ENCODE data around the gene PSEN1. TPM values are rescaled to one million over a fixed set of nuclear protein-coding genes. Genes with fewer than 3 reads are reported as not detected.

The PSEN1 gene
- total and polyA plus RNA-seq, 2 donors (not counting 3 experiments of a cell fraction or from before 2014, with no cell fraction given), result 16.5 to 36.8 TPM

DNA sequence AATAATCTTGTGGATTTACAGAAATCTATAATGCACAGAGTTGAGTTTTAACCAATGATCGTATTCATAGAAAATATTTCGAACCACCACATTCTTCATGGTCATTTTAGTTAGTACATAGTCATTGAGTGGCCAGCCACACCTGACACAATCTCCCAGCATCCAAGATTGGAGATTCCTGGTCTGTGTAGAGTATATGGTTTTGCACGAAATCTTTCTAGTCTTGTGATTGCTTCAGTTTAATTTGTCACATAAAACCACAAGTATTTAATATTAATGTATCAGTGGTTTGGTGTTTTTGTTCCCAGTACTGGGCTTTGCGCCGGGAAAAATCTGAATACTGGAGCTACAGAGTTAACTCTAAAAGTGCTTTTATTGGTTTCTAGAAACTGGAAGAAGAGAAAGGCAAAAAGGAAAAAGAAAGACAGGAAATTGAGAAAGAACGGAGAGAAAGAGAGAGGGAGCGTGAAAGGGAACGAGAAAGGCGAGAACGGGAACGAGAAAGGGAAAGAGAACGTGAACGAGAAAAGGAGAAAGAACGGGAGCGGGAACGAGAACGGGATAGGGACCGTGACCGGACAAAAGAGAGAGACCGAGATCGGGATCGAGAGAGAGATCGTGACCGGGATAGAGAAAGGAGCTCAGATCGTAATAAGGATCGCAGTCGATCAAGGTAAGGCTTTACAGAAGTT is 33.4 kb upstream of the PSEN1 start:
- POLR2A ChIA-PET, result no interaction called here
- BruUV-seq (replicated peaks), result no TSS peak
- H3K27ac ChIP-seq (ENCODE audit: insufficient read depth, low read depth, low read length), result no peak overlapping the region
- H3K79me2 ChIP-seq (ENCODE audit: control insufficient read depth, insufficient read depth, low read length), result peaks cover 9% of the 10 kb centered on the region
- no peak overlapping the region for H3K9ac ChIP-seq (replicated peaks; ENCODE audit: extremely low read depth, insufficient read depth, low read length)
- DNase-seq (ENCODE audit: low read depth, low spot score) (no peak), FAIRE-seq (no peak)
- no peak overlapping the region for H2AFZ ChIP-seq (ENCODE audit: low read depth, low read length)
- H3K36me3 ChIP-seq (ENCODE audit: control insufficient read depth in 2 of 2, extremely low read depth in 1 of 2, insufficient read depth in 2 of 2, low read length in 2 of 2), result peaks cover 11 to 22% of the 10 kb centered on the region in 2 experiments
- no peak overlapping the region for H3K4me2 ChIP-seq (ENCODE audit: insufficient read depth, low read length)
- no peaks in the 10 kb centered on the region for H3K27me3 ChIP-seq (ENCODE audit: control insufficient read depth in 2 of 2, insufficient read depth in 2 of 2, low read length in 2 of 2)
- no peaks in the 10 kb centered on the region for H4K20me1 ChIP-seq (replicated peaks; ENCODE audit: control insufficient read depth, extremely low read depth, insufficient read depth, low read length)
- no peak overlapping the region for H3K4me3 ChIP-seq (replicated peaks in 1 of 3; ENCODE audit: insufficient read depth in 1 of 3, low read depth in 1 of 3, low read length in 3 of 3)
- intact Hi-C loops (cut with micrococcal nuclease) (no loop called here), dilution Hi-C loops (cut with MboI; ENCODE audit: extremely low pct_ligation_motif_present, low sequenced_read_pairs) (no loop called here)
- H3K9me1 ChIP-seq (replicated peaks; ENCODE audit: control insufficient read depth, extremely low read depth, insufficient read depth, low read length), result no peaks in the 10 kb centered on the region
- CTCF ChIA-PET, result interaction anchor here (1.3 kb wide), 1 partner anchor 21 kb away, joined by 3 read pairs; no protein-coding TSS in a partner anchor
- H3K9me3 ChIP-seq (replicated peaks; ENCODE audit: control insufficient read depth, insufficient read depth, low read length), result no peaks in the 10 kb centered on the region
- no peaks in the 10 kb centered on the region for H3K4me1 ChIP-seq (ENCODE audit: control insufficient read depth, extremely low read depth, insufficient read depth, low read length)
- TF ChIP-seq EZH2 (IDR thresholded peaks at IDR 0.05; ENCODE audit: borderline replicate concordance, low read depth, low read length, severe bottlenecking) (no peak), GATA2 (IDR thresholded peaks at IDR 0.05; ENCODE audit: insufficient read depth, insufficient read length, low read depth, low read length) (no peak)

DNA sequence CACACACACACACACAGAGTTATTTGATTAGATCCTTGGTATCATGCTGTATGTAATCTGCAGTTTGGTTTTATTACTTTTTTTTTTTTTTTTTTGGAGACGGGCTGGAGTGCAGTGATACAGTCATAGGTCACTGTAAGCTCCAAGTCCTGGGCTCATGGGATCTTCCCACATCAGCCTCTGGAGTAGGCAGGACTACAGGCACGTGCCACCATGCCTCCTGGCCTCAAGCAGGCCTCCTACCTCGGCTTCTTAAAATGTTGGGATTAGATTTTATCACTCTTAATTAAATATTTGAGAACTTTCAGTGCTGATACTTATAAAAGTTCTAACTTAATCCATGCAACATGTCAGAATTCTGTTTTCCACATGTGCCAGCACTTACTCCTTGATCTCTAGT is 31.3 kb upstream of the PSEN1 start:
- CTCF ChIA-PET, result no interaction called here

More for the DNA sequence above, 31.3 kb upstream of the PSEN1 start:
- intact Hi-C loops (cut with micrococcal nuclease) (no loop called here), dilution Hi-C loops (cut with MboI; ENCODE audit: extremely low pct_ligation_motif_present, low sequenced_read_pairs) (no loop called here)
- no peaks in the 10 kb centered on the region for H4K20me1 ChIP-seq (replicated peaks; ENCODE audit: control insufficient read depth, extremely low read depth, insufficient read depth, low read length)
- H3K9me1 ChIP-seq (replicated peaks; ENCODE audit: control insufficient read depth, extremely low read depth, insufficient read depth, low read length), result no peaks in the 10 kb centered on the region
- no peaks in the 10 kb centered on the region for H3K4me1 ChIP-seq (ENCODE audit: control insufficient read depth, extremely low read depth, insufficient read depth, low read length)
- POLR2A ChIA-PET, result no interaction called here
- no TSS peak for BruUV-seq (replicated peaks)
- H3K9me3 ChIP-seq (replicated peaks; ENCODE audit: control insufficient read depth, insufficient read depth, low read length), result no peaks in the 10 kb centered on the region
- H3K4me3 ChIP-seq (replicated peaks in 1 of 3; ENCODE audit: insufficient read depth in 1 of 3, low read depth in 1 of 3, low read length in 3 of 3), result no peak overlapping the region
- TF ChIP-seq CTCF (IDR thresholded peaks at IDR 0.05; ENCODE audit: extremely low read depth in 1 of 2, insufficient read depth in 1 of 2, low read depth in 1 of 2, low read length in 2 of 2), result no peak
- TF ChIP-seq EZH2 (IDR thresholded peaks at IDR 0.05; ENCODE audit: borderline replicate concordance, low read depth, low read length, severe bottlenecking), result no peak
- TF ChIP-seq FOS (IDR thresholded peaks at IDR 0.05; ENCODE audit: borderline replicate concordance, insufficient read depth, low read length), result no peak
- TF ChIP-seq MAX (IDR thresholded peaks at IDR 0.05; ENCODE audit: insufficient read depth, insufficient read length), result no peak
- no peak for TF ChIP-seq POLR2AphosphoS5 (IDR thresholded peaks at IDR 0.05; ENCODE audit: insufficient read depth, low read depth, low read length)
- no peak for TF ChIP-seq MYC (IDR thresholded peaks at IDR 0.05; ENCODE audit: low read depth, low read length)
- no peak for TF ChIP-seq POLR2A (IDR thresholded peaks at IDR 0.05; ENCODE audit: low read depth, low read length)
- no peak for TF ChIP-seq JUN (IDR thresholded peaks at IDR 0.05; ENCODE audit: borderline replicate concordance, insufficient read depth, insufficient read length, low read depth)
- FAIRE-seq (no peak), DNase-seq (ENCODE audit: low read depth, low spot score) (no peak)
- no peak overlapping the region for H3K9ac ChIP-seq (replicated peaks; ENCODE audit: extremely low read depth, insufficient read depth, low read length)
- H3K4me2 ChIP-seq (ENCODE audit: insufficient read depth, low read length), result no peak overlapping the region
- H3K27ac ChIP-seq (ENCODE audit: insufficient read depth, low read depth, low read length), result no peak overlapping the region
- peaks cover 5% of the 10 kb centered on the region for H3K79me2 ChIP-seq (ENCODE audit: control insufficient read depth, insufficient read depth, low read length)
- no peak overlapping the region for H2AFZ ChIP-seq (ENCODE audit: low read depth, low read length)
- H3K27me3 ChIP-seq (ENCODE audit: control insufficient read depth in 2 of 2, insufficient read depth in 2 of 2, low read length in 2 of 2), result no peaks in the 10 kb centered on the region
- H3K36me3 ChIP-seq (ENCODE audit: control insufficient read depth in 2 of 2, extremely low read depth in 1 of 2, insufficient read depth in 2 of 2, low read length in 2 of 2), result peaks cover 19 to 24% of the 10 kb centered on the region in 2 experiments

Data from endothelial cell of umbilical vein (primary cell).